K562 (cell line): ENCODE measurements around the gene RNASEH2A. TPM values are rescaled to one million over a fixed set of nuclear protein-coding genes. Genes with fewer than 3 reads are reported as not detected.

Source experiments
- C11orf30 ChIP-seq: fragments of 450-650 bp; IDR thresholded peaks from 2 replicates; pipeline ENCODE4 v1.6.1; 2016; ENCODE audit warnings: low read depth, mild to moderate bottlenecking
- FOXJ3 ChIP-seq: sonication (generic); formaldehyde crosslinking; IDR thresholded peaks from 2 replicates; pipeline ENCODE4 v1.4.0; 2020; ENCODE audit warnings: mild to moderate bottlenecking, missing genetic modification reagents
- MGA ChIP-seq: fragments of 450-650 bp; IDR thresholded peaks from 2 replicates; pipeline ENCODE4 v1.6.1; 2016; ENCODE audit warnings: mild to moderate bottlenecking, moderate library complexity
- MITF ChIP-seq: IDR thresholded peaks from 2 replicates; pipeline ENCODE4 v1.6.1; 2014; ENCODE audit warnings: antibody characterized with exemption
- NEUROD1 ChIP-seq: fragments of 150-350 bp; IDR thresholded peaks from 2 replicates; pipeline ENCODE4 v1.6.1; 2014; ENCODE audit warnings: borderline replicate concordance, low read length, low read depth; ENCODE audit not compliant: partially characterized antibody
- ZNF57 ChIP-seq: fragments of 450-650 bp; formaldehyde crosslinking; IDR thresholded peaks from 2 replicates; pipeline ENCODE4 v1.4.0; 2020; ENCODE audit warnings: mild to moderate bottlenecking, moderate library complexity
- polyA plus RNA-seq, 8 experiments: library from polyadenylated mRNA; depleted of rRNA in 4 of 8; stranded (reverse) in 5 of 8; unstranded in 3 of 8; fragments of >200 nt; fragmentation: Nextera tagmentation in 2 of 8; fragmentation: Illumina TruSeq in 1 of 8; extraction: Ambion mirVana in 2 of 8; extraction: Trizol in 1 of 8; gene quantifications; 2 replicates each; pipeline versions ENCODE4 v1.2.1 to v1.2.3, GENCODE V29; 2011 to 2014; ENCODE audit warnings: inconsistent platforms in 1 of 8, missing spikeins in 1 of 8
- total RNA-seq, 7 experiments: library from RNA; depleted of rRNA in 6 of 7; stranded (reverse); fragments of >200 nt in 6 of 7; fragmentation: Illumina TruSeq in 2 of 7; extraction: Trizol in 2 of 7; gene quantifications; 2 replicates each; pipeline versions ENCODE4 v1.2.1 to v1.2.3, GENCODE V29; 2011 to 2021; ENCODE audit warnings: low replicate concordance in 1 of 7
- TF ChIP-seq, protein P1 (sequence below): fragments of 250-450 bp; sonication (Bioruptor Pico); IDR thresholded peaks from 2 replicates; pipeline ENCODE4 v1.4.0; 2020

Gene RNASEH2A
- total and polyA plus RNA-seq, 9 of the 15 experiments (the other 6 are each of a cell fraction or from before 2014, with no cell fraction given): 22.3 to 78.0 (median 61.7) TPM

- no peak; the same call in 1 of the 2 replicates for TF ChIP-seq C11orf30
- TF ChIP-seq FOXJ3 (CRISPR knock-in tag): no peak
- 0 out of 2 replicates have a peak, but pooled peaks have one; percentile 29 for TF ChIP-seq ZNF57 (CRISPR knock-in tag)
- no peak for TF ChIP-seq MITF
- TF ChIP-seq MGA: peak; percentile 83
- TF ChIP-seq, protein P1, sequence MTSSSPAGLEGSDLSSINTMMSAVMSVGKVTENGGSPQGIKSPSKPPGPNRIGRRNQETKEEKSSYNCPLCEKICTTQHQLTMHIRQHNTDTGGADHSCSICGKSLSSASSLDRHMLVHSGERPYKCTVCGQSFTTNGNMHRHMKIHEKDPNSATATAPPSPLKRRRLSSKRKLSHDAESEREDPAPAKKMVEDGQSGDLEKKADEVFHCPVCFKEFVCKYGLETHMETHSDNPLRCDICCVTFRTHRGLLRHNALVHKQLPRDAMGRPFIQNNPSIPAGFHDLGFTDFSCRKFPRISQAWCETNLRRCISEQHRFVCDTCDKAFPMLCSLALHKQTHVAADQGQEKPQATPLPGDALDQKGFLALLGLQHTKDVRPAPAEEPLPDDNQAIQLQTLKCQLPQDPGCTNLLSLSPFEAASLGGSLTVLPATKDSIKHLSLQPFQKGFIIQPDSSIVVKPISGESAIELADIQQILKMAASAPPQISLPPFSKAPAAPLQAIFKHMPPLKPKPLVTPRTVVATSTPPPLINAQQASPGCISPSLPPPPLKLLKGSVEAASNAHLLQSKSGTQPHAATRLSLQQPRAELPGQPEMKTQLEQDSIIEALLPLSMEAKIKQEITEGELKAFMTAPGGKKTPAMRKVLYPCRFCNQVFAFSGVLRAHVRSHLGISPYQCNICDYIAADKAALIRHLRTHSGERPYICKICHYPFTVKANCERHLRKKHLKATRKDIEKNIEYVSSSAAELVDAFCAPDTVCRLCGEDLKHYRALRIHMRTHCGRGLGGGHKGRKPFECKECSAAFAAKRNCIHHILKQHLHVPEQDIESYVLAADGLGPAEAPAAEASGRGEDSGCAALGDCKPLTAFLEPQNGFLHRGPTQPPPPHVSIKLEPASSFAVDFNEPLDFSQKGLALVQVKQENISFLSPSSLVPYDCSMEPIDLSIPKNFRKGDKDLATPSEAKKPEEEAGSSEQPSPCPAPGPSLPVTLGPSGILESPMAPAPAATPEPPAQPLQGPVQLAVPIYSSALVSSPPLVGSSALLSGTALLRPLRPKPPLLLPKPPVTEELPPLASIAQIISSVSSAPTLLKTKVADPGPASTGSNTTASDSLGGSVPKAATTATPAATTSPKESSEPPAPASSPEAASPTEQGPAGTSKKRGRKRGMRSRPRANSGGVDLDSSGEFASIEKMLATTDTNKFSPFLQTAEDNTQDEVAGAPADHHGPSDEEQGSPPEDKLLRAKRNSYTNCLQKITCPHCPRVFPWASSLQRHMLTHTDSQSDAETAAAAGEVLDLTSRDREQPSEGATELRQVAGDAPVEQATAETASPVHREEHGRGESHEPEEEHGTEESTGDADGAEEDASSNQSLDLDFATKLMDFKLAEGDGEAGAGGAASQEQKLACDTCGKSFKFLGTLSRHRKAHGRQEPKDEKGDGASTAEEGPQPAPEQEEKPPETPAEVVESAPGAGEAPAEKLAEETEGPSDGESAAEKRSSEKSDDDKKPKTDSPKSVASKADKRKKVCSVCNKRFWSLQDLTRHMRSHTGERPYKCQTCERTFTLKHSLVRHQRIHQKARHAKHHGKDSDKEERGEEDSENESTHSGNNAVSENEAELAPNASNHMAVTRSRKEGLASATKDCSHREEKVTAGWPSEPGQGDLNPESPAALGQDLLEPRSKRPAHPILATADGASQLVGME: no peak
- no peak for TF ChIP-seq NEUROD1
Observed at GRCh38 chr19:12793290-12794195, 12.8 kb upstream of the RNASEH2A start (continued).
